ENCODE results near the gene PSMA6. TPM values are rescaled to one million over a fixed set of nuclear protein-coding genes. Genes with fewer than 3 reads are reported as not detected.
A peak's percentile ranks its signal among the peaks of the same experiment; 100 is the strongest.

Gene PSMA6
- total and polyA plus RNA-seq, 2 experiments from 2014 or later, result 171 to 225 TPM

DNA sequence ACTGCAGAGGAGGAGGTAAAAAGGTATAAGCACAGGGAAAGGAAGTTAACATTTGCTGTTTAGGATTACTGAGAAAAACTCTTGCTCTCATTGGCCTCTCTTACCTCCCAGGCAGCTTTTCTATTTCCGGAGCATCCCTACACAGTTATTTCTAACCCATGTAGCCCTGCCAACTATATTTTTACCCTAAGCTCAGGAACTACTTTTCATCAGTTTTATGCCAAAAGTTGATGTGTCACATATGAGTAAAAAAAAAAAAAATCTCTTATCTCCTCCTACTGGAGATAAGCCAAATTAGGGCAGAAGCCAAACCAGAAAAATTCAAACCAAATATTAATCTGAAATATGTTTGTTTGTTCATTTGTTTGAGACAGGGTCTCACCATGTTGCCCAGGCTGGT, 34.4 kb upstream of the PSMA6 start:
- H2AFZ ChIP-seq, result no peak overlapping the region
- no peaks in the 10 kb centered on the region for H3K4me1 ChIP-seq (ENCODE audit: insufficient read depth)
- in situ Hi-C loops (cut with MboI), result no loop called here
- H3K4me2 ChIP-seq (ENCODE audit: unreplicated experiment), result no peak overlapping the region
- no peak overlapping the region for H3K9ac ChIP-seq
- H3K27me3 ChIP-seq (replicated peaks; ENCODE audit: insufficient read depth), result no peaks in the 10 kb centered on the region
- no peaks in the 10 kb centered on the region for H3K9me3 ChIP-seq (ENCODE audit: low read depth)
- 42 to 56% methylated on average over 1 of the region's 1 CpG for WGBS, 2 experiments (ENCODE audit: low coverage in 1 of 2, low lambda C conversion rate in 2 of 2, missing lambda C conversion rate in 2 of 2)
- DNase-seq, result peak; percentile 11
- H3F3A ChIP-seq (ENCODE audit: insufficient read depth), result no peaks in the 10 kb centered on the region
- no peaks in the 10 kb centered on the region for H3K79me2 ChIP-seq (ENCODE audit: insufficient read depth)
- H3K27ac ChIP-seq, result no peak overlapping the region
- no peaks in the 10 kb centered on the region for H3K36me3 ChIP-seq (ENCODE audit: low read depth)
- no peak overlapping the region for H3K4me3 ChIP-seq
- H3K9me2 ChIP-seq (ENCODE audit: insufficient read depth), result no peaks in the 10 kb centered on the region
- TF ChIP-seq EZH2 (IDR thresholded peaks at IDR 0.05; ENCODE audit: insufficient read depth, poor library complexity, severe bottlenecking) (no peak), EZH2phosphoT487 (IDR thresholded peaks at IDR 0.05; ENCODE audit: insufficient read depth, low read depth) (no peak)
- no peaks in the 10 kb centered on the region for H4K20me1 ChIP-seq (ENCODE audit: insufficient read depth)

DNA sequence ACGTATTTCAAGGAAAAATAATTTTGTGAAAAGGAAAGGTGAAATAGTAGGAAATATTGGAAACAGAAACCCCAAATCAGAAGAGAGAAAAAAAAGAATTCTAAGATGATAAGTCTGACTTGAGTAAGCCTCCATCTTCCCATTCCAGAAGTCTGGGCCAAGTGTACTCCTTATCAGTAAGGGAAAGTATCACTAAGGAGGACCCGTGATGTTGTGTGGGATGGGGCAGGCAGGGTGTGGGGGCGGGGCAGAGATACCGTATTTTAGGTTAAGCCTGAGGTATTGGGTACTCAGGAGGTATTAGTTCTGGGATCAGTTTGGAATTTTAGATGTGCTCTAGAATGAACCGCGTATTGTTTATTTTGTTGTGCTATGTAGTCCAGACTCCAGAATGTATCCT, 33.8 kb upstream of the PSMA6 start:
- Histone ChIP-seq H3K9me3 (ENCODE audit: low read depth) (no peaks in the 10 kb centered on the region), H3K9ac (no peak overlapping the region), H4K20me1 (ENCODE audit: insufficient read depth) (no peaks in the 10 kb centered on the region), H3K27ac (no peak overlapping the region), H3K27me3 (replicated peaks; ENCODE audit: insufficient read depth) (no peaks in the 10 kb centered on the region), H3K36me3 (ENCODE audit: low read depth) (no peaks in the 10 kb centered on the region), H2AFZ (no peak overlapping the region), H3K9me2 (ENCODE audit: insufficient read depth) (no peaks in the 10 kb centered on the region), H3K4me1 (ENCODE audit: insufficient read depth) (no peaks in the 10 kb centered on the region), H3K4me3 (no peak overlapping the region), H3K79me2 (ENCODE audit: insufficient read depth) (no peaks in the 10 kb centered on the region), H3K4me2 (ENCODE audit: unreplicated experiment) (no peak overlapping the region), H3F3A (ENCODE audit: insufficient read depth) (no peaks in the 10 kb centered on the region)
- no peak for DNase-seq
- in situ Hi-C loops (cut with MboI), result no loop called here
- 89% methylated on average over 6 of the region's 6 CpGs for WGBS, 2 experiments (ENCODE audit: low coverage in 1 of 2, low lambda C conversion rate in 2 of 2, missing lambda C conversion rate in 2 of 2)
- TF ChIP-seq EZH2 (IDR thresholded peaks at IDR 0.05; ENCODE audit: insufficient read depth, poor library complexity, severe bottlenecking) (no peak), EZH2phosphoT487 (IDR thresholded peaks at IDR 0.05; ENCODE audit: insufficient read depth, low read depth) (no peak)

DNA sequence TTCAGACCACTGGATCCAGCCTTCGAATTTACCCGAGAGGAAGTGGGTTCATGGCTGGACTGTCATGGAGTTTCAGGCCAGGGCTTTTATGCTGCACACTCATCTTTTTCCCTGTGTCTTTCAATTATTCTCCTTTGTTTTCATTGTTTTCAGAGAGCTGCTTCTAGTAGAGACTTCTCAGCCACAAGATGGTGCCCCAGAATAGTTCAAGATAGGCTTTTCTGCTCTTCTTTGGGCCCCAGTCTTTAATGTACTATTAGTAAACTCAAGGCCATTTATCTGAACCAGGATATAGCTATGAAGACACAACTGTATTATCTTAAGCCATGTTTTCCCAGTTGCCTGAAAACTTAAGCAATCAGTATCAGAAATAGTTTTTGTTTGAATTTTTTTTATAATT, 30.4 kb upstream of the PSMA6 start:
- TF ChIP-seq EZH2 (IDR thresholded peaks at IDR 0.05; ENCODE audit: insufficient read depth, poor library complexity, severe bottlenecking), result no peak
- TF ChIP-seq EZH2phosphoT487 (IDR thresholded peaks at IDR 0.05; ENCODE audit: insufficient read depth, low read depth), result no peak

DNA sequence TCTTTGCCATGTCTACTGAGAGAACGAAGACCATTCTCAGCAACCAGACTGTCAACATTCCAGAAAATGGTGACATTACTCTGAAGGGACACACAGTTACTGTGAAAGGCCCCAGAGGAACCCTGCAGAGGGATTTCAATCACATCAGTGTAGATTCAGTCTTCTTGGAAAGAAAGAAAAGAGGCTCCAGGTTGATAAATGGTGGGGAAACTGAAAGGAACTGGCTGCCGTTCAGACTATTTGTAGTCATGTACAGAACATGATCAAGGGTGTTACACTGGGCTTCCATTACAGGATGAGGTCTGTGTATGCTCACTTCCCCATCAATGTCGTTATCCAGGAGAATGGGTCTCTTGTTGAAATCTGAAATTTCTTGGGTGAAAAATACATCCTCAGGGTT, 29.7 kb upstream of the PSMA6 start:
- in situ Hi-C loops (cut with MboI), result no loop called here
- H3K4me2 ChIP-seq (ENCODE audit: unreplicated experiment), result no peak overlapping the region
- H3K27me3 ChIP-seq (replicated peaks; ENCODE audit: insufficient read depth), result no peaks in the 10 kb centered on the region
- WGBS, 2 experiments (ENCODE audit: low coverage in 1 of 2, low lambda C conversion rate in 2 of 2, missing lambda C conversion rate in 2 of 2), result 96 to 97% methylated on average over 3 of the region's 3 CpGs
- no peaks in the 10 kb centered on the region for H3K36me3 ChIP-seq (ENCODE audit: low read depth)
- no peak overlapping the region for H2AFZ ChIP-seq
- TF ChIP-seq EZH2phosphoT487 (IDR thresholded peaks at IDR 0.05; ENCODE audit: insufficient read depth, low read depth), result no peak
- TF ChIP-seq EZH2 (IDR thresholded peaks at IDR 0.05; ENCODE audit: insufficient read depth, poor library complexity, severe bottlenecking), result no peak
- H3K9me3 ChIP-seq (ENCODE audit: low read depth), result no peaks in the 10 kb centered on the region
- H3K9me2 ChIP-seq (ENCODE audit: insufficient read depth), result no peaks in the 10 kb centered on the region
- DNase-seq, result no peak
- no peaks in the 10 kb centered on the region for H3F3A ChIP-seq (ENCODE audit: insufficient read depth)
- H3K4me1 ChIP-seq (ENCODE audit: insufficient read depth), result no peaks in the 10 kb centered on the region
- H3K9ac ChIP-seq, result no peak overlapping the region
- H4K20me1 ChIP-seq (ENCODE audit: insufficient read depth), result no peaks in the 10 kb centered on the region
- H3K79me2 ChIP-seq (ENCODE audit: insufficient read depth), result no peaks in the 10 kb centered on the region
- no peak overlapping the region for H3K4me3 ChIP-seq
- no peak overlapping the region for H3K27ac ChIP-seq

More for the DNA sequence above, 30.4 kb upstream of the PSMA6 start:
- Histone ChIP-seq H3K27ac (no peak overlapping the region), H3K79me2 (ENCODE audit: insufficient read depth) (no peaks in the 10 kb centered on the region), H3K9me2 (ENCODE audit: insufficient read depth) (no peaks in the 10 kb centered on the region), H3K36me3 (ENCODE audit: low read depth) (no peaks in the 10 kb centered on the region), H3K4me3 (no peak overlapping the region), H3F3A (ENCODE audit: insufficient read depth) (no peaks in the 10 kb centered on the region), H3K27me3 (replicated peaks; ENCODE audit: insufficient read depth) (no peaks in the 10 kb centered on the region), H3K4me2 (ENCODE audit: unreplicated experiment) (no peak overlapping the region), H2AFZ (no peak overlapping the region), H3K9ac (no peak overlapping the region), H3K4me1 (ENCODE audit: insufficient read depth) (no peaks in the 10 kb centered on the region), H3K9me3 (ENCODE audit: low read depth) (no peaks in the 10 kb centered on the region), H4K20me1 (ENCODE audit: insufficient read depth) (no peaks in the 10 kb centered on the region)
- peak; percentile 15 for DNase-seq
- in situ Hi-C loops (cut with MboI), result no loop called here
- 97 to 100% methylated on average over 2 of the region's 2 CpGs for WGBS, 2 experiments (ENCODE audit: low coverage in 1 of 2, low lambda C conversion rate in 2 of 2, missing lambda C conversion rate in 2 of 2)

DNA sequence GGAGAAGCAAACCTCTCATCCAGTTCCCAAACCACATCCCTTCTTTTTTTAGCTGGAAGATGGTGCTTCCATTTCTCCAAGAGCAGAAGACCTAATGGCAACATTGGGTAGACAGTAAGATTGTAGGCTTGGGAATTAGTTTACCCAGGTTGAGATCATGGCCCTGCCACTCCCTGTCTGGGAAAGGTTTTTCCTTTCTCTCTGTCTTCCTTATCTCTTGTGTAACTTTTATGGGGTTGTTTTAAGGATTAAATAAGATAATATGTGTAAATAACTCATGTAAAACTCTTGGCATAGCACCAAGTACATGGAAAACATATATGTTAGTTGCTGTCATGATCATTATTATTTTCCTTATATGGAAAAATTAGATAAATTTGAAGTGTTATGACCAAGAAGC, 23.2 kb upstream of the PSMA6 start:
- TF ChIP-seq EZH2 (IDR thresholded peaks at IDR 0.05; ENCODE audit: insufficient read depth, poor library complexity, severe bottlenecking) (no peak), EZH2phosphoT487 (IDR thresholded peaks at IDR 0.05; ENCODE audit: insufficient read depth, low read depth) (no peak)

More for the DNA sequence above, 23.2 kb upstream of the PSMA6 start:
- H3K4me2 ChIP-seq (ENCODE audit: unreplicated experiment), result no peak overlapping the region
- no peaks in the 10 kb centered on the region for H3K79me2 ChIP-seq (ENCODE audit: insufficient read depth)
- H3K36me3 ChIP-seq (ENCODE audit: low read depth), result no peaks in the 10 kb centered on the region
- H3F3A ChIP-seq (ENCODE audit: insufficient read depth), result no peaks in the 10 kb centered on the region
- in situ Hi-C loops (cut with MboI), result no loop called here
- H3K9me2 ChIP-seq (ENCODE audit: insufficient read depth), result no peaks in the 10 kb centered on the region
- no peaks in the 10 kb centered on the region for H3K4me1 ChIP-seq (ENCODE audit: insufficient read depth)
- H4K20me1 ChIP-seq (ENCODE audit: insufficient read depth), result no peaks in the 10 kb centered on the region
- no peak overlapping the region for H2AFZ ChIP-seq
- H3K27ac ChIP-seq, result no peak overlapping the region
- H3K27me3 ChIP-seq (replicated peaks; ENCODE audit: insufficient read depth), result no peaks in the 10 kb centered on the region
- no peak overlapping the region for H3K9ac ChIP-seq
- H3K4me3 ChIP-seq, result no peak overlapping the region
- H3K9me3 ChIP-seq (ENCODE audit: low read depth), result no peaks in the 10 kb centered on the region
- no peak for DNase-seq

All from GM23248 (cell line).